ENCODE measurements around the gene NAT10. TPM values are rescaled to one million over a fixed set of nuclear protein-coding genes. Genes with fewer than 3 reads are reported as not detected.

NAT10 gene
- 12.2 and 24.4 TPM in 2 replicates for total RNA-seq

GRCh38 chr11:34105079-34105956 lies at the start of gene NAT10:
Gene NAT10 (plus strand): TSS chr11:34105629. CDS start chr11:34108226, 2,597 bp downstream.

Other genes with a start within 250 kb of the NAT10 start
- gene LMO2, start 213.6 kb upstream of the NAT10 start, total RNA-seq: 0.09 TPM in 1 of 2 replicates, not detected in the other
- 181 and 286 TPM in 2 replicates for gene CAPRIN1, start 53.9 kb upstream of the NAT10 start, total RNA-seq